GM19193 (cell line): ENCODE data around the gene BMERB1.

ENCODE experiments used
- POLR2A ChIP-seq: IDR thresholded peaks from 4 replicates; pipeline ENCODE4 v1.6.1; 2011; ENCODE audit not compliant: insufficient read depth, insufficient read length; ENCODE audit errors: extremely low read depth

Gene BMERB1

DNA sequence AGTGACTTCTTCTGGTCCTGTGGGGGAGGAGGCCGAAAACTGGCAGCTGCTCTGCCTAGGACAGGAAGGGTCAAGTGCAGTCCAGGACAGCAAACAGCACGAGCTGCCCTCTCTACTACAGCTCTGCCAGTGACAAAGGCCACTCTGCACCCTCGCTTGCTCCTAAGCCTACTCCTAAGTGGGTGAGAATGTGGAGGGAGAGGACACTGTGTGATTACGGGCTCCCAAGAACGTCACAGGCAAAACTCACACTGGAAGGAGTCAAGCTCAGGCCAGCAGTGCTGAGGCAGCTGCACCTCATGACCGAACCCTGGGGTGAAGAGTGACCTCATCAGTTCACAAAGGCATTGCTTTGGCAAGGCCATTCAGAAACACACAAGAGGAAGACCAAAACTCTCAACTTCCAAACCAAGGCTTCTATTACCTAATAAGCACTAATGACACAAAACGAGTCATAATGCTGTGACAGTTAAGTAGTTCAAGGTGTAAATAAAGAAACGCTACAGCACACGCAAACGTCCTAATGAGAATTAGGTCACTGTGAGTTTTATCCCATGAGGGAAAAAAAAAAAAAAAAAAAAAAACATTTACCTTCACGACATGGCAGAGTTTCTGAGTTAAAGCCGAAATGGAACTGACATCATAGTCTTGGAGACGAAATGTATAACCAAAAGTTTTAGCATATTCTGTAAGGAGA lies 173.5 kb downstream of the BMERB1 start:
- no peak for TF ChIP-seq POLR2A

DNA sequence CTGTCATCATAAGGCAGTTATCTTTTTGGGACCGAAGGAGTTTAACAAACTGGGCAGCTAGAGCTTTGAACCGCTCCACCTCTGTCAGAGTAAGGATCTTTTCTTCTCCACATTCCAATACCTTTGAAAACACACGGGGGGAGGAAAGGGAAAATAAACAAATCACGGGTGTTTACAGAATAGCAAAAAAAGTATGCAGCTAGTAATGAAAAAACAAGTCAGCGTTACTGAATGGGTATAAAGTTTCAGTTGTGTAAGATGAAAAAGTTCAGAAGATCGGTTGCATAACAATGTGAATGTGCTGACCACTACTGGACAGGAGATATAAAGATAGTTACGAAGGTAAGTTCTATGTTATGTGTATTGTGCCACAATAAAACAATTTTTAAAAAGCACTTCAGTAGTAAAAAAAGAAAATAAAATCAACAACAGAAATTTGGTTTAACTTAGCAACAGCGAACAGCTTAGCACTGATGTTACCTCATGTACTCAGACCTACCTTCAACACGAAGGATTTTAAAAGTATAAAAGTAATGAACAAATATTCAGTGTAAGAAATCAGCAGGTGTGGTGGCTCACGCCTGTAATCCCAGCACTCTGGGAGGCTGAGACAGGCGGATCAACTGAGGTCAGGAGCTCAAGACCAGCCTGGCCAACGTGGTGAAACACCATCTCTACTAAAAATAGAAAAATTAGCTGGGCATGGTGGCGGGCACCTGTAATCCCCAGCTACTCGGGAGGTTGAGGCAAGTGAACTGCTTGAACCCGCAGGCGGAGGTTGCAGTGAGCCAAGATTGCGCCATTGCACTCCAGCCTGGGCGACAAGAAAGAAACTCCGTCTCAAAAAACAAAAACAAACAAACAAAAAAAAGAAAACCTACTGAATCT lies 174.3 kb downstream of the BMERB1 start:
- TF ChIP-seq POLR2A, result no peak

DNA sequence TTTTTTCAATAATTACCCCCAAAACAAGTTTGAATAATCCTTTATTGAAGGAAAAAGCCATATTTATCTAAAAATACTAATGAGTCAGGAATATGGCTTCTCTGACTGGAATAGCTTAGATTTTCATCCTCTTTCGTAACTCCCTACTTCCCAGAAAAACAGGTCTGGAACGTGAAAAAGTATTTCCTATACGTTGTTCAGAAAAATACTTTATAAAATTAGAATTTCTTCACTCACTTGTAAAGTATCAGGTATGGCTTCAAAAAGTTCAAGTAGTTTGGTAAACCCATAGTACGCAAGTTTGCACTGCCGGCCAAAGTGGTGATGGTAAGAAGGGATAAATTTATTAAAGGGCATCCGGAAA lies 174.9 kb downstream of the BMERB1 start:
- TF ChIP-seq POLR2A, result no peak

DNA sequence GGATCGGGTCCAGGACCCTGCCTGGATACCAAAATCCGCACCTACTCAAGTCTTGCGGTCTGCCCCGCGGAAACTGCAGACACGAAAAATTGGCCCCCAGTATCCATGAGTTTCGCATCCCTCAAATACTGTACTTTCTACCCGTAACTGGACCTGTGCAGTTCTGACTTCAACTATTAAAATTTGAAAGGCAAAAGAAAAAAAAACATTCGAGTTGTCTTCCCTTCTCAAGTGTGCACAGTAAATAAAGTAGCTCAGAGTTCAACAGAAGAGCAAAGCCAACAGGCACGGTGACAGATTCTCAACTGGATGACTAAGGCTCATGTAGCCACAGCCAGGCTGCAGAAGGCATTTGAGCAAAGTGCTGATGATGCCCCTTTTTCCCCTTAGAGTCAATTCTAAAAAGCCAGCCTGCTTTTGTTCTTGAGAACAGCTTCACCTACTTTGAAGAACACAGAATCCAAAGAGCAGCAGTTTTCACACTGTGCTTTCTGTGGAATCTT lies 176.0 kb downstream of the BMERB1 start:
- no peak for TF ChIP-seq POLR2A

DNA sequence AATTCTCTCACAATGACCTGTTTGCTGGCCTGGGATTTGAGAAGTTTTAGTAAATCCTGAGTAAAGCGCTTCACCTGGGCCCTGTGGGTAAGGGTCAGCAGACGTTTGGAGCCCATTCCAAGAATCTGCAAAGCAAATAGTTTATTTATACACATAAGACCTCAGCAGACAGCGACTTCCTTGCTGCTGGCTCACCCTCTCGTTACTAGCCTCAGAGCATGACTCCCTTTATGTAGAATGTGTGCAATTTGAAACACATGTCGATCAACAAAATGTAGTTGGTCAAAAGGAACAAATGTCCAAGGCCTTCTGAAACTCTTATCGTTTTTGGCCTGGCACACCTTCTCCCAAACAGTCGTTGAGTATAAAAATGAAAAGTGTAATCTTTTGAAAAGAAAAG lies 177.2 kb downstream of the BMERB1 start:
- no peak for TF ChIP-seq POLR2A

DNA sequence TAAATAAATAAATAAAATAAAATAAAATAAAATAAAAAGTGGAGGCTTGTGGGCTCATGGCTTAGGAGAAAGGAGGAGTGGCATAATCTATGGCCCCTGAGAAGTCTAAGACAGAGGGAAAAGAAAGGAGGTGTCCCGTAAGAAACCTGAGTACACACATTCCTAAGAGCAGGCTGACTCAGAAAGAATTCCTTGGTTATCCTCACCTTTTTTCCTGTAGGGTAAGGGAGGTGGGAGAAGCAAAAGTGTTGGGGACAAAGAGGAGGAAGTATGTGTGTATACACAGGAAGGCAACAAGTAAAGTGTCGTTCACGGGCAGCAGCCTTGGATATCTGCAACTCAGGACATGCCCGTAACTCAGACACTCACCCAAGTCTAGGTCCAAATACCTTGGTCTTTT lies 179.3 kb downstream of the BMERB1 start:
- no peak for TF ChIP-seq POLR2A

DNA sequence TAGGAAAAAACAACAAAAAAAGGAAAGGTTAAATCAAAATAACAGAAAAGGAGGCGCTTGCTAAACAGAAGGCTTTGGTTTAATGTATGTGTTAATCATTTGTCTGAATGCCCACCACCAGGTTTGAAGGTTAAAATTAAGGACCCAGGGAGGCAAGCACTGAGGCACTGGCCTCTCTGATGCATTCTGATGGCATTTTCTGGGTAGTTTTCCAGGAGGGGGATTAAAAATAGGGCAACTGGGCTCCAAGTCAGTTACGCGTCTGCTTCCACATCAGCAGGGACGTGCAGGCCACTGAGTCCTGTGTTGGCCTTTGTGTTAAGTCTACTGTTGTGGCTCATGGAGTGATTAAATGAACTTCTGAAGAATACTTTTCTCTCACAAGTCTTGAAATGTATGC lies 181.6 kb downstream of the BMERB1 start:
- no peak for TF ChIP-seq POLR2A

DNA sequence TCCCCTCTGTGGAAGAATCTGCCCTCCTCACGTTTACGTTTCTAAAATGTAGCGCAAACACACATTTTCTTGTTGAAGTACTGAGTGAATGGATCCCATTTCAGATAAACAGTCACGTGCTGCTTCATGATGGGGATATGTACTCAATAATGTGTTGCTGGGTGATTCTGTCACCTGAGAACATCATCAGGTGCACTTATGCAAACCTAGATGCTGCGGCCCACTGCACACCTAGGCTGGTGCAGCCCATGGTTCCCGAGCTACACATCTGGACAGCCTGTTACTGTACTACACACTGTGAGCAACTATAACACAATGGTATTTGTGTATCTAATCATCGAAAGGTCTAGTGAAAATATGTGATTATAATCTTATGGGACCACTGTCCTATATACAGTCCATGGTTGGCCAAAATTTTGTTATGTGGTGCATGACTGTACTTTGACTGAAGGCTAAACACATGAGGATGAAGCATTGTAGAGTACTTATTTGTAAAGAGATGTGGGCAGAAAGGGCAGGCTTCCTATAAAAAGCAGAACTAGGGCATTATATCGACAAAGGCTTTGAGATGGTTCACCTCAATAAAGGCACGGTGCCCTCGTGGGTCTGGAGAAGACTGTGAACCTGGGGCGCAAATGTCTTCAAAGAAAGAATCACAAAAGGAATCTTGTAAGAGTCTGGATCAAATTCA lies 182.2 kb downstream of the BMERB1 start:
- TF ChIP-seq POLR2A, result no peak

DNA sequence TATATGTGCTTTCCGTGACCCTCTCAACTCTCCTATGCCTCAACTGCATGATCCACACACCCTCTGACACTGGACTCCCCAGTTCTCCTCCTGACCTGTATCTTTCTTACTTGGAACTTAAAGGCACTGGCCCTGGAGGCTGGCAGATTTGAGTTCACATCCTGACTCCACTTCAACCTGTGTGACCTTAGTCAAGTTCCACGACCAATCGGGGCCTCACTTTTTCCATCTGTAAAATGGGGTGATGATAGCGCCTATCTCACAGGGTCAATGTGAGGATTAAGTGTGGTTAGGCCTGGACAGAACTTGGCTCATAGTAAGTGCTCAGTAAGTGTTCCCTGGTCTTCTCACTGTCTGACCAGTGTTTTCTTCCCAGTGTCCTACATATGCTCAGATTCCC lies 183.5 kb downstream of the BMERB1 start:
- no peak for TF ChIP-seq POLR2A

DNA sequence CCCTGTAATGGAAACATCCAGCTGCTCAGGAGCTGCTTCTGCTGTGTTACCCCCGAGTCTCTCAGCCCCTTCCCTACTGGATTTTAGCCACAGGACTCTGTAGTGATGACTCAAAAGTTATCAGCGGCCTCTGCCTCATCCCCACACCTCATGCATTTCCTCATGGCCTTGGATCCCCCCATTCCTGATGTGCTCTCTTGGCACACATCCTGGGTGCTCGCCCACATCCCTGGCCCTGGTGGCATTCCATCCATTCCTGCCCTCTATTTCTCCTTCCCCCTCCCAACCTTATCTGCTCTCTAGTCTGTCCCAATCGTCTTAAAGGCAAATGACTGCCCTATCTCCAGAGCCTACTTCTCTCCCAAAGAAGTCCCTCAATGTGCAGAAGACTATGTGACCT lies 184.0 kb downstream of the BMERB1 start:
- no peak for TF ChIP-seq POLR2A

DNA sequence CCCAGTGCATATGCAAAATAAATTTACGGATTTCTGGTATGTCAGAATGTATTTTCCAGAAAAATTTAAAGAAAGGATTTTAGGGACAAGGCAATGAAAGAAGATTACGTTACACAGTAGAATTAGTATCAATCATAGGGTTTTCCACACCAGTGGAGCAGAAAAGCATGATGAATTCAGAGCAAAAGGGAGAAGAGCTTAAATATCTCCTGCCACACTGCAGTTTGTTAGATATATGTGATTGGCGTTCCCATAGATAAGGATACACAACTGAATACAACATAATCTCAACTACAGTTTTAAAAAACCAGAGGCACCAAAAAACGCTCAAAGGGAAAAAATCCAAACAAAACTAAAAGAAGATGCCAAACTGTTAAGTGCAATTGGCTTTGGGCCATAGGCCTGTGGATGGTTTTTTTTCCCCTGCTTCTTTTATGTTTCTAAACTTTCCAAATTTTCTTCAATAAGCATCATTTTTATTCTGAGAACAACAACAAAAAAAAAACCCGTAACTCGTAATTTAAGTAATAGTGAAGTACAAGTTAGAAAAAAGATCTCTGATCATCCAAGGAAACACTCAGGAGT lies 186.3 kb downstream of the BMERB1 start:
- TF ChIP-seq POLR2A, result no peak

DNA sequence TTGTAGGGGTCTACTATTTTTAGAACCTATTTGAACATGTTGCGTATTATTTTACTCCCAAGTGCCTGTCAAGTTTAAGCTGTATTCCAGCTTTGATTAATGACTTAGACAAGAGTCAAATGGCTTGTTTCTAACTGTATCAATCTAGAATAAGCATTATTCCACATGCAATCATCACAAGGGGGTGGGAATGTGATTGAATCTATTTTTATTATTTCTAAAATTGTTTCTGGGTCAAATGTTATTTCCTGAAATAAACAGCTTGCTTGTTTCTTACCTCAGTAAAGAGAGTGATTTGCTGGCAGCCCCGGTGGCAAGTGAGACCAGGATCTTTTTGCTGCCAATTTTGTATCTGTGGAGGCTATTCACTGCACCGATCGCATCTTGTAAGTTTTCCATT lies 187.1 kb downstream of the BMERB1 start:
- no peak for TF ChIP-seq POLR2A

DNA sequence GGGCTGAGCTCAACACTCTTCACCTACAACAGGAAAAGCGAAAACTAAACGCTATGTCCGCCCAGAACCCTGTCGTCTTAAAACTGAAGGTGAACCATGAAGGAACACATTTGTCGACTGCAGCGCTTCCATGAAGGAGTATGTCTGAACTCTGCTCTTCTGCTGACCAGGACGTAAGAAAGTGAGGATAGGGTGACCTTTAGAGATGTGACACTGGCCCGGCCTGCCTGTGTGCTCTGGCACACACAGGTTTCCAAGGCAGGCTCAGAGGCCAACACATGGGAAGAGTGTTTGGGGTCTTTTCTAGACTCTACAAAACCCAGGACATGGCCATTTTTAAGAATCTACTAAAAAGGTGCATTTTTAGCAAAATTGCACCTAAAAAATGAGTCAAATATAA lies 187.5 kb downstream of the BMERB1 start:
- TF ChIP-seq POLR2A, result no peak

DNA sequence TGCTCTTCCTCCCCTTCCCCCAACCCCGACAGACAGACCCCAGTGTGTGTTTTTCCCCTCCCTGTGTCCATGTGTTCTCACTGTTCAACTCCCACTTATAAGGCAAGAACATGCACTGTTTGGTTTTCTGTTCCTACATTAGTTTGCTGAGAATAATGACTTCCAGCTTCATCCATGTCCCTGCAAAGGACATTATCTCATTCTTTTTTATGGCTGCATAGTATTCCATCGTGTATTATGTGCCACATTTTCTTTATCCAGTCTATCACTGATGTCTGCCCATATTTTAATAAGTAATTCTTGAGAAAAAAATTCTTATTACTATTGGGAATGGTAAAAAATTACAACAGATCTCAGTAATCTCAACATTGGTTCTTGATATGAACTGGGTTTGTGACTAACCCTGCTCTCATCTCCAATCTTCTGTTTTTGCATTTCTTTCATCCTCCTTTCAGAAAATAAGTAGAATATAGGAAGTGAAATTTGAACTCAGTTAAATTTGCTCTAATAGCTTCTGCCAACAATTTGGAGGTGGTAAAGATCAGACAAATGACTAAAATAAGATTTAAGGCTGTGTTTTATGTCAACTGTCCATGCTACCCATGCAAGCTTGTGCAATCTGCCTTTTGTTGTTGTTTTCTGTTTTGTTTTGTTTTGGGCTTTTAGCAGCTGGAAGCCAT lies 197.5 kb downstream of the BMERB1 start:
- no peak for TF ChIP-seq POLR2A

DNA sequence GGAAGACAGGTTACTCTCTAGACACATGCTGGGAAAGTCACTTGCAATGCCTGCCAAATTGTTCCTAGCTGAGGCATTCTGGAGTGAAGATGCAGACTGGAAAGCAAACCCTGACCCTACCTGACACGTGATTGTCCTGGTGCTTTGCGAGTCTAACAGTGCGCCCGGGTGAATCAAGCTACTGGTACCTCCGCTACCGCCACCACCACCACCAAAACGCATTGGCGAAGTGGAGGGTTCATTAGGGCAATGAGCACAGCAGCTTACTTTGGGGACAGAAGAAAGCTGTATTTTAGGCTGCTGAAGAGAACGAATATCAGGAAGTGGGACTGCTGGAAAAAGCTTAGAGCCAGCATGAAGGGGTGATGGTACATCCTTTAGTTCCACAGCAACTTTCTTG lies 201.5 kb downstream of the BMERB1 start:
- no peak for TF ChIP-seq POLR2A

DNA sequence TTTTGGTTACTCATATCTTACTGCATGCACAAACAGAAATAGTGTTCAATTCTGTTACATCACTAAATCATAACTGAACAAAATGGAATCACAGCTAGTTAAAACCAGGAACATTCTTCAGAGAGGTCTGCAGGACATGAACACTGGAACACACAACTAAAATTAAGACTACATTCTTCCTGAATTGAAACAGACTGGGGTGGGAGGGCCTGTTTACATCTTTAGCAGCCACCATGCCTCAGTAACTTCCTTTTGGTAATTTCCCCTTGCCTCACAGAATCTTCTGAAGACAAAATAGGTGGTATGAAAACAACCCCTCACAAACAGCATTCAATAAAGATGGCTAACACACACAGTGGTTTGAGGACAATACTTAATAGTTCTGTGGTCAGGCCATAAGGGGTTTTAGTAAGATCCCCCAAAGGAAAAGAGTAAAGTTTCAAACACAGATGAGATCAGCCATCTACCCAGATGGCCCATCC lies 202.0 kb downstream of the BMERB1 start:
- no peak for TF ChIP-seq POLR2A
